UCSD-AML1 (cell line): ENCODE results near the gene KLF17.
"Not testable (repeated sequence)": the region's sequence is repeated elsewhere in the genome, so short reads cannot be mapped to it uniquely, and the experiment has no call there.

Experiments used
- DNase-seq: peaks from one replicate; lab custom pipeline; 2025; ENCODE audit not compliant: unreplicated experiment; lab: John Stamatoyannopoulos, UW

The KLF17 gene

DNA sequence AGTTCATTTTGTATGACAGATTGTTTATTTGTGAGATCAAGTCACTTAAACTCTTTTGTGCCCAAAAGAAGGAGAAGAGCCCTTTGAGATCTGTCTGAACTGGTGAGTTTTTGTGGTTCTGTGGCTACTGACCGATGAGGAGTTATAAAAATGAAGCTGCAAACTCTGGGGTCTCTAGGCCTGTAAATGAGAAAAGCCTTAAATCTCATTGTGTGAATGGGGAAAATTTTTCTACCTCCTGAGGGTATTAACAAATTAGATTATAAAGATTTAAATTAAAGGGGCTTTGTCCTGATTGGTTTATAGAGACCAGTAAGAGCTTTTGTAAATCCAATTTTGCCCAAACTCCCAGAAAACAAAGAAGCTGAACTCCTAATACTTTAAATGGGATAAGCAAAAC, 9.7 kb upstream of the KLF17 start:
- DNase-seq: no peak

DNA sequence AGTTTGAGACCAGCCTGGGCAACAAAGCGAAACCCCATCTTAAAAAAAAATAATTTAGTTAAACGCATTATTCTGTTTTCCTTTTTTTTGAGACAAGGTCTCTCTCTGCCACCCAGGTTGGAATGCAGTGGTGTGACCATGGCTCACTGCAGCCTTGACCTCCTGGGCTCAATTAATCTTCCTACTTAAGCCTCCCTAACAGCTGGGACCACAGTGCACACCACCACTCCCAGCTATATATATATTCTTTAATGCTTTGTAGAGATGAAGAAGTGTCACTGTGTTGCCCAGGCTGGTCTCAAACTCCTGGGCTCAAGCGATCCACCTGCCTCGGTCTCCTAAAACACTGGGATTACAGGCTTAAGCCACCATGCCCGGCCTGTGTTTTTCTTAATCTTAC, 7.7 kb upstream of the KLF17 start:
- no peak for DNase-seq

GRCh38 chr1:44111861-44112260, 6.8 kb upstream of the KLF17 start:
- DNase-seq: no peak

- no peak for DNase-seq
Measured at GRCh38 chr1:44112486-44112885, 6.1 kb upstream of the KLF17 start.

- DNase-seq: no peak
Measured at GRCh38 chr1:44113095-44113609, 5.5 kb upstream of the KLF17 start.

DNA sequence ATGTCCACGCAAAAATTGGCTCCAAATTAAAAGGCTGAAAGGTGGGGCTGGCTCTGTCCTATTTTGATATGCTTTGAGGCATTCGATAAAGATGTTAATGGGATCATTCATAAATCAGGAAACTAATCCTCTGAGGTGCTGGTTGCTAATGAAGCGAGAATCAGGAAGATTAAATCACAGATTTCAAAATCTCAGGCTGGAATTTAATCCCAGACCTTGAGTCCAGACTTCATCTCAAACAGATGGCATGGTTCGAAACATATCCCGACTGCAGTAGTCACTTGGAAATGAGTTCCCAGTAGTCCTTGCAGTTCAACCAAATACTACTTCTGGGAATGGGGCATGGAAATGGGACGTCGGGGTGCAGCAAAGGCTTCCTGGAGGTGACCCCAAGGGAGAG, 4.5 kb upstream of the KLF17 start:
- no peak for DNase-seq

DNA sequence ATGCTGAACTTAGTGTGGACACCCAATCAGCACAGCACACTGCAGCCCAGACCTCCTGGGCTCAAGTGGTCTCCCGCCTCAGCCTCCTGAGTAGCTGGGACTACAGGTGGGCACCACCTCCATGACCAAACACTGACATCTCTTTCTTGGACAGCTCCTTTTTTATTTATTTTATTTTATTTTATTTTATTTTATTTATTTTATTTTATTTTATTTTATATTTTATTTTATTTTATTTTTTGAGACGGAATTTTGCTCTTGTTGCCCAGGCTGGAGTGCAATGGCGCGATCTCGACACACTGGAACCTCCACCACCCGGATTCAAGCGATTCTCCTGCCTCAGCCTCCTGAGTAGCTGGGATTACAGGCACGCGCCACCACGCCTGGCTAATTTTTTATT, 1.3 kb upstream of the KLF17 start:
- not testable (repeated sequence) for DNase-seq

DNA sequence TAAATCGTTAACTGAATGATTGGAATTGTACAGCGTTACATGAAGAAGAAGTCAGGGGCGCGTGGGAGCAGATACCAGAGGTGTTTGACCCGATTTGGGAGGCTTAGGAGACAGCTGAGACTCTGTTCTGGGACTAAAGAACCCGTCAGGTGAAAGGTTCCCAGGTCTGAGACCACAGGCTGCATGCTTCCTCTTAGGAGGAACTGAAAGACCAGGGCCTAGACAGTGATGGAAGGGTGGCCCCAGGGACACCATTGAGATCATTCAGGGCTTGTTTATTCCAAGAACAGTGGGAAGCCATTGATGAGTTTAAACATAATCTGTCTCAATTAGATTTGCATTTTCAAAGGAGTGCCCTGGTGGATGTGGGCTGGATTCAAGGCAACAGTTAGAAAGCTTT, 904 bp downstream of the KLF17 start:
- DNase-seq: no peak

DNA sequence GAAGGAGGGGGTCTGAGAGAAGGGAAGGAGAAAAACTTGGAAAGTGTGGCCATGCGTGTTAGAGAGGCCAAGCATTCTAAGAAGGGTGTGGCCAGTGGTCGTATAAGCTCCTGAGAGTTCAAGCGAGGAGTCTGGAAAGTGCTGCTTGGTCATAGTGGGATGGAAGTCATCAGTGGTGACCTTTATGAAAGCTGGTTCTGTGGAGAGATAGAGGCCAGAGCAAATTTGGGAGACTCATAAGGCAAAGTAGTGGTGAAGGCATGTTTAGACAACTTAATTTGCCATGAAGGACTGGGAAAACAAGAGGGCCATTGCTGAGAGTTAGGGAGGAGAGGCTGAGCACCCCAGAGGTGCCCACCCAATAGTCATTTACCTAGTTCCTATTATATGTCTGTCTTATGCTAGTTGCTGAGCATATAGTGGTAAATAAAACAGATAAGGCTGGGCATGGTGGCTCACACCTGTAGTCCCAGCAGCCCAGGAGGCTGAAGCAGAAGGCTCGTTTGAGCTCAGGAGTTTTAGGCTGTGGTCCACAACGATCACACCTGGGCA, 1.9 kb downstream of the KLF17 start:
- DNase-seq: no peak

DNA sequence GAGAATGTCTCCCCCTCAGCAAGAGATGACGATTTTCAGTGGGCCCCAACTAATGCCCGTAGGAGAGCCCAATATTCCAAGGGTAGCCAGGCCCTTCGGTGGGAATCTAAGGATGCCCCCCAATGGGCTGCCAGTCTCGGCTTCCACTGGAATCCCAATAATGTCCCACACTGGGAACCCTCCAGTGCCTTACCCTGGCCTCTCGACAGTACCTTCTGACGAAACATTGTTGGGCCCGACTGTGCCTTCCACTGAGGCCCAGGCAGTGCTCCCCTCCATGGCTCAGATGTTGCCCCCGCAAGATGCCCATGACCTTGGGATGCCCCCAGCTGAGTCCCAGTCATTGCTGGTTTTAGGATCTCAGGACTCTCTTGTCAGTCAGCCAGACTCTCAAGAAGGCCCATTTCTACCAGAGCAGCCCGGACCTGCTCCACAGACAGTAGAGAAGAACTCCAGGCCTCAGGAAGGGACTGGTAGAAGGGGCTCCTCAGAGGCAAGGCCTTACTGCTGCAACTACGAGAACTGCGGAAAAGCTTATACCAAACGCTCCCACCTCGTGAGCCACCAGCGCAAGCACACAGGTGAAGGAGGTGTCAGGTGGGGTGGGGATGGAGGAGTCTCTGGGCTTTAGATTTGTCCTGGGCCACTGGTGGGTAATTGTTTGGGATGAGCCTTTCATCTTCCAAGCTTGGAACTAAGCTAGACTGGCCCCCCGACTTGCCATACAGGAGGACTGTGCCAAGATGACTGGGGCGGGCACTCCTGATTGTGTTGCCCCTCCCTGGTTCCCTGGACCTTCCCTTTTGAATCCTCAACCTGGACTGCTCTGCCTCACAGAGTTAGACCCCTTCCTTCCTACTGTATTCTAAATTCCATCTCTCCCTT, 11.2 kb downstream of the KLF17 start:
- no peak for DNase-seq

DNA sequence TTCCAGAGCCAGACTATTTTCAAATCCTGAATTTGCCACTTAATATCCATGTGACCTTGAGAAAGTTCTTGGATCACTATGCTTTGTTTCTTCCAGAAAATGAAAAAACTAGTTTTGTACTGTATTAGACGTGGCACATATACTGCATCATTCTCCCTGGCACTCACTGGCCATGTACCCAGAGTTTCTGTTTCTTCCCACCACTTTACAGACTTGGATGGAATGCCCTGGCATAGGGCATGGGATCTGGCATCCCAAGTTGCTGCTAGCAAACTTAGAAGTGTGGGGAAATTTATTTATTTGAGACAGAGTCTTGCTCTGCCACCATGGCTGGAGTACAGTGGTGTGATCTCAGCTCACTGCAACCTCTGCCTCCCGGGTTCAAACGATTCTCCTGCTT, 12.8 kb downstream of the KLF17 start:
- DNase-seq: no peak

- no peak for DNase-seq
Measured at GRCh38 chr1:44134071-44134920, 15.7 kb downstream of the KLF17 start.

DNA sequence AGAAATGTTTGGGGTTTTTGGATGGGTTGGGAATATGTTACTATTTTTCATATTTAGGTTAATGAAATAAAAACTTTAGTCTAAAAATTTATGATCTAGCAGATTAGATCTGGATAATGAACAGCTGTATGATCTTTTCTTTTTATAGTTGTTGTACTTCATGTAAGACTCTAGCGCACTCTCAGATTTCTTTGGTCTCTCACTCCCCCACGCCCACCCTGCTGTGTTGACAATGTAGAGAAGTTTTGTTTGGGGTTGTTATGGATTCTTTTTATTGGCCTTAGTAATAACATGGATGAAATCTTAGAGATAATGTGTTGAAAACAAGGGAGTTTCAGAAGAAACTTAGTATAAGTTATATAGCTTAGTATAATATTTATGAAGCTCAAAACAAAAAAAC, 17.3 kb downstream of the KLF17 start:
- DNase-seq: no peak

DNA sequence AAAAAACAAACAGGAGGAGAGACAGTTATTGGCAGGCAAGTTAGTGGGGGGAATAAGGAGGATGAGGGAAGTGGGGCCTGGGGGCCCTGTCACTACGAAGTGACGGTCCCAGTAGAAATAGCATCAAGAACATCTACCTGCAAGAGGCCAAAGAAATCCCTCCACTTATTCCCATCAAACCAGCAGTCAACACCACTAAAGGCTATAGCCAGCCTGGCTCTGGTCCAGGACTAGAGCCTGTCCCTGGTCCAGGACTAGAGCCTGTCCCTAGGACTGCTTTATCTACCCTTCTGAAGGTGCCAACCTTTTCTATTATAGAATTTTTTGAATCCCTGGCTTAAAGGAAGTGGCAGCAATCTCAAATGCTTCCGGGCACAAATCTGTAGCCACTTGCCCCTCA, 19.6 kb downstream of the KLF17 start:
- DNase-seq: no peak

- DNase-seq: not testable (repeated sequence)
Measured at GRCh38 chr1:44139565-44139964, 20.9 kb downstream of the KLF17 start.

- DNase-seq: no peak
Measured at GRCh38 chr1:44141531-44141930, 22.9 kb downstream of the KLF17 start, which contains the start of gene KLF18. KLF18 (minus strand) TSS chr1:44141631; CDS start chr1:44141631, 0 bp downstream.

DNA sequence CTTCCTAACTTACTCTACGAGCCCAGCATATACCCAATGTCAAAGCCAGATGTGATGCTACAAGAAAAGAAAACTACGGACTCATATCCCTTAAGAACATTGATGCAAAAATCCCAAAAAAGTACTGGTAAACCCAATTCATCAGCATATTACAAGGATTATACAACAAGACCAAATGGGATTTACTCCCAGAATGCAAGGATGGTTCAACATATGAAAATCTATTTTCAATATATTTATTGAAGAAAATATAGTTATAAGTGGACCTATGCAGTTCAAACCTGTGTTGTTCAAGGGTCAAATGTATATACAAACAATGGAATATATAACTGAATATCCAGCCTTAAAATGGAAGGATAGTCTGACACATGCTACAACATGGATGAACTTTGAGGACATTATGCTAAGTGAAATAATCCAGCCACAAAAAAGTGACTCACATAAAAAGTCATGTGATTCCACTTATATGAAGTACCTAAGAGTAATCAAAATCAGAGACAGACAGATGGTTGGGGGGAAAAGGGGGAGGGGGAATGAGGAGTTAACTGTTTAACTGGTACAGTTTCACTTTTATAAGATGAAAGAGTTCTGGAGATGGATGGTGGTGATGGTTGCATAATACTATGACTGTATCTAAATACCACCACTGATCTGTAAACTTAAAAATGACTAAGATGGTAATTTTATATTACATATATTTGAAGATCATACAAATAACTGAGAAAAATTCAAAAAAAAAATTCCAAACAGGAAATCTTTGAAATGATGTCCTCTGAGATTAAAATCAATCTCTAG, 26.5 kb downstream of the KLF17 start:
- no peak for DNase-seq

DNA sequence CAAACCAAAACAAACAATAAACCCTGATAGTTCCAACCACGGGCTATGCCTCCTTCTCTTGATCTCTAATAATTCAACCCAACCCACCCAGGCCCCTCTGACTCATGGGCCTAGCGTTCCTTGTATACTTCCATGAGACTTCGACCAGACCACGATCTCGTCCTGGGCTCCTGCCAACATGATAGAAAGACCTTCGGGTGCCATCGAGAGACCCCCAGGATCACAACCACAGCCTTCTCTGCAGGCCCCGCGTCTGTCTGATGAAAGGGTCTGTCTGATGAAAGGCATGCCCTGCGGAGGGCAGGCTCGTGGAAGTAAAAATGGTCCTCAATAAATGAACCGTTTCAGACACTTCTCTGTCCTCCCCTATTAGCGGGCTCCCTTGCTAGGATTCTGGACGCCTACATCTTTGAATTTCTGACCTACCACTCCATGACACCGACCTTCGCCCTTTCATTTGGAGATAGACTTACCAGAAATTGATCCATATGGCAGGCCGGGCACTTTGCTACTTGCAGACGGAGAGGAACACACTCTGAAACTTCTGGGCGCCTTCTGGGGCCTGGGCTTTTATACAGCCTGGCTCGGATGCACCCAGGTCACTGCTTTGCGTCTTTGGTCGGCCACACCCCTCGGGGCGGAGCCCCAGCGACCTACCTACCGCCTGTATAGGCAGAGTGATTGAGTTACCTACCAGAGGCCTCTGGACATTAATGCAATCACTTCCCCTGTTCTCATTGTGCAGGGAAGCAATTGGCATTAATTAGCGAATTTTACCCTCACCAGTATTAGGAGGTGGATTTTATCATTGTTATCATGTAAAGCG, 28.1 kb downstream of the KLF17 start:
- no peak for DNase-seq

- no peak for DNase-seq
Measured at GRCh38 chr1:44147582-44147981, 29.0 kb downstream of the KLF17 start.

GRCh38 chr1:44151332-44151731, 32.7 kb downstream of the KLF17 start:
- no peak for DNase-seq
